ENCODE data around the gene CPNE9.

GRCh38 chr3:9718118-9718517, 14.5 kb downstream of the CPNE9 start:
- TF ChIP-seq NRF1 (IDR thresholded peaks at IDR 0.05; ENCODE audit: low read depth, low read length) (no peak), ZNF274 (IDR thresholded peaks at IDR 0.05; ENCODE audit: borderline replicate concordance, extremely low read depth, low read length) (no peak), JUN (IDR thresholded peaks at IDR 0.05; ENCODE audit: low read depth, low read length) (no peak), CBX8 (IDR thresholded peaks at IDR 0.05; ENCODE audit: borderline replicate concordance, low read depth, low read length) (no peak), SP2 (IDR thresholded peaks at IDR 0.05; ENCODE audit: low read length) (no peak), SP4 (IDR thresholded peaks at IDR 0.05; ENCODE audit: low read length) (no peak), TBP (IDR thresholded peaks at IDR 0.05; ENCODE audit: low read depth, low read length) (no peak)
- TF ChIP-seq, protein P1, sequence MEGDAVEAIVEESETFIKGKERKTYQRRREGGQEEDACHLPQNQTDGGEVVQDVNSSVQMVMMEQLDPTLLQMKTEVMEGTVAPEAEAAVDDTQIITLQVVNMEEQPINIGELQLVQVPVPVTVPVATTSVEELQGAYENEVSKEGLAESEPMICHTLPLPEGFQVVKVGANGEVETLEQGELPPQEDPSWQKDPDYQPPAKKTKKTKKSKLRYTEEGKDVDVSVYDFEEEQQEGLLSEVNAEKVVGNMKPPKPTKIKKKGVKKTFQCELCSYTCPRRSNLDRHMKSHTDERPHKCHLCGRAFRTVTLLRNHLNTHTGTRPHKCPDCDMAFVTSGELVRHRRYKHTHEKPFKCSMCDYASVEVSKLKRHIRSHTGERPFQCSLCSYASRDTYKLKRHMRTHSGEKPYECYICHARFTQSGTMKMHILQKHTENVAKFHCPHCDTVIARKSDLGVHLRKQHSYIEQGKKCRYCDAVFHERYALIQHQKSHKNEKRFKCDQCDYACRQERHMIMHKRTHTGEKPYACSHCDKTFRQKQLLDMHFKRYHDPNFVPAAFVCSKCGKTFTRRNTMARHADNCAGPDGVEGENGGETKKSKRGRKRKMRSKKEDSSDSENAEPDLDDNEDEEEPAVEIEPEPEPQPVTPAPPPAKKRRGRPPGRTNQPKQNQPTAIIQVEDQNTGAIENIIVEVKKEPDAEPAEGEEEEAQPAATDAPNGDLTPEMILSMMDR (IDR thresholded peaks at IDR 0.05; ENCODE audit: control extremely low read depth in 1 of 3, insufficient read depth in 1 of 3, low read depth in 1 of 3, low read length in 3 of 3) = no peak
- TF ChIP-seq, protein P2, sequence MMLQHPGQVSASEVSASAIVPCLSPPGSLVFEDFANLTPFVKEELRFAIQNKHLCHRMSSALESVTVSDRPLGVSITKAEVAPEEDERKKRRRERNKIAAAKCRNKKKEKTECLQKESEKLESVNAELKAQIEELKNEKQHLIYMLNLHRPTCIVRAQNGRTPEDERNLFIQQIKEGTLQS (IDR thresholded peaks at IDR 0.05; ENCODE audit: insufficient read depth, low read depth, low read length) = no peak
